Glomerular visceral epithelial cell (primary cell): ENCODE results near the gene HSPB1.
A peak's percentile ranks its signal among the peaks of the same experiment; 100 is the strongest.
"Not testable (repeated sequence)": the region's sequence is repeated elsewhere in the genome, so short reads cannot be mapped to it uniquely, and the experiment has no call there.

Experiments used
- DNase-seq: peaks from one replicate; pipeline ENCODE4 v3.0.0-alpha.2; 2016; ENCODE audit errors: extremely low spot score

The HSPB1 gene

GRCh38 chr7:76281706-76282343, 20.6 kb upstream of the HSPB1 start:
- DNase-seq, result no peak

- no peak for DNase-seq
These were observed 19.9 kb upstream of the HSPB1 start for GRCh38 chr7:76282344-76283253.

DNA sequence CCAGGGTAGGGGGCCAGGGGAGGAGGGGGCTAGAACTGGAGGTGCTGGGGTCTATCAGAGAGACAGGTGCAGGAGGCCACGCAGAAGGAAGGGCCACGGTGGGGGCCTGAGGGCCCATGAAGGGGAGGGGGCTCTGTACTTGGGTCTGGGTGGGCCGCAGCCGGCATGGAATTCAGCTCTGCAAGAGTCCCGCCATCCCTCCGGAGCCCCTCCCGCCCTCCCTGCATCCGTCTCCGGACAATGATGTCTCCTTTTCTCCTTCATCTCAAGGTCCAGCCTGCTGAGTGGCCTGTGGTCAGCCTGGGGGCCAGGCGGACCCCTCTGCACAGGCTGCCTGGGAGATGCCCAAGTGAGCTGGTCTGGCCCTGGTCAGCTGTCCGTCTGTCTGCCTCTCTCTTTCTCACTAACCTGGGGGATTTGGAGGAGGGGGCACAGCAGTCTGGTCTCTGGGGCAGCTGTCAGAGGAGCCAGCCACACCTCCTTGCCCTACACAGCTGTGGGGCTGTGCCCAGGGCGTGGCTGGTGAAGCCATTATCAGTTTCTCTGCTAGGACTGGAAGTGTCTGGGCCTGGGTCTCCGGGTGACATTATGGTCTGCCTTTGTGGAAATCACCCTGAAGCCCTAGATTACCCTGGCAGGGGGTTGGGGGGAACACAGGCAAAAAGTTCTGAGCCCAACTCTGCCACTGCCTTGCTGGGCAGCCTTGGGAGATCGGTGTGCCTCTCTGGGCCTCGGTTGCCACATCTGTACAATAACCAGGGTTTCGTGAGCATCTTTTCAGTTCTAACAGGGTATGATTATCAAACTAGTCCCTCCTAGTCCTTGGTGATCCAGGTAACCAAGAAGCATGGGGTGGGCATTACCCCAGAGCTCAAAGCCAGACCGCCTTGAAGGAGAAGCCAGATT, 19.0 kb upstream of the HSPB1 start:
- DNase-seq, result no peak

DNA sequence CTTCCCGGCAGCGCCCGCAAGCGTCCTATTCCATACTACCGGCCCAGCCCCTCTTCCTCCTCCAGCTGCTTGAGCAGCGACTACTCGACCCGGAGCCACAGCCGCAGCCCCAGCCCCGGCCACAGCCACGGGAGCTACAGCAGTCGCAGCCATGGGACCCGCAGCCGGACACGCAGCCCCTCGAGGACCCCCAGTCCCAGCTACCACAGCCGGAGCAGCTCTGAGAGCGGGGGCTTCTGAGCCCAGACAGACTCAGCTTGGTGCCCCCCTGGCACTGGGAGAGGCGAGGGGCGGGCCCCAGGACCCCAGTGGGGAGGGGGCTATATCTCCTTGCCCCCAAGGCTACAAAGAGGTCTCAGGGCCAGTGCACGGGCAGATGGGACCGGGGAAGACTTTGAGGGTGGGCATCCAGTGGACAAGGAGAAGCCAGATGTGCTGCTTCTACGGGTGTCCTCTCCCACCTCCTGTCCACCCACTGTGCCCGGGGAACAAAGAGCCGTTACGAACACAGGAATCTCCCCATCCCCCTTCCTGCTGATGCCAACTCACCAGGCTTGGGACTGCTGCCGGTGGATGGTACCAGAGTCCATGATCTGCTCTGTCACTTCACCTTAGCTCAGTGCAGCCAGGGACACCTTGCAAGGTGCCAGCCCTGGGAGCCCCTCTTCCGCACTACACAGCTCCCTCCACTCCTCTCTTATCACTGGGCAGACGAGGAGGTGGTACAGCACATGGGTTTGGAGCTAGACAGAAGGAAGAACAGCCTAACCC, 16.7 kb upstream of the HSPB1 start:
- no peak for DNase-seq

- DNase-seq, result no peak
These were observed 15.6 kb upstream of the HSPB1 start for GRCh38 chr7:76286842-76287403.

DNA sequence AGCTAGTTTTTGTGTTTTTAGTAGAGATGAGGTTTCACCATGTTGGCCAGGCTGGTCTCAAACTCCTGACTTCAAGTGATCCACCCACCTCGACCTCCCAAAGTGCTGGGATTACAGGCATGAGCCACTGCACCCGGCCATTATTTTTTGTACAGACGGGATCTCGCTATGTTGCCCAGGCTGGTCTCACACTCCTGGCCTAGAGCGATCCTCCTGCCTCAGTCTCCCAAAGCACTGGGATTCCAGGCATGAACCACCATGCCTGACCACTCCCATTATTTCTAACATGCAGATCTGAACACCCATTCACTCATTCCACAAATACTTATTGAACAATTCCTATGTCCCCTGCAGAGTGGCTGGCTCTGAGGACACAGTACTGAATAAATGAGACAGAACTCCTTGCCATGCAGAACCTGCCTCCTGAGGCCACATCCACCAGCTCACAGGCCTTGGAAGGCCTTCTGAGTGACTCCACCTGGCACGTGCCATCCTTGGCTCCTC, 11.6 kb upstream of the HSPB1 start:
- DNase-seq, result not testable (repeated sequence)

DNA sequence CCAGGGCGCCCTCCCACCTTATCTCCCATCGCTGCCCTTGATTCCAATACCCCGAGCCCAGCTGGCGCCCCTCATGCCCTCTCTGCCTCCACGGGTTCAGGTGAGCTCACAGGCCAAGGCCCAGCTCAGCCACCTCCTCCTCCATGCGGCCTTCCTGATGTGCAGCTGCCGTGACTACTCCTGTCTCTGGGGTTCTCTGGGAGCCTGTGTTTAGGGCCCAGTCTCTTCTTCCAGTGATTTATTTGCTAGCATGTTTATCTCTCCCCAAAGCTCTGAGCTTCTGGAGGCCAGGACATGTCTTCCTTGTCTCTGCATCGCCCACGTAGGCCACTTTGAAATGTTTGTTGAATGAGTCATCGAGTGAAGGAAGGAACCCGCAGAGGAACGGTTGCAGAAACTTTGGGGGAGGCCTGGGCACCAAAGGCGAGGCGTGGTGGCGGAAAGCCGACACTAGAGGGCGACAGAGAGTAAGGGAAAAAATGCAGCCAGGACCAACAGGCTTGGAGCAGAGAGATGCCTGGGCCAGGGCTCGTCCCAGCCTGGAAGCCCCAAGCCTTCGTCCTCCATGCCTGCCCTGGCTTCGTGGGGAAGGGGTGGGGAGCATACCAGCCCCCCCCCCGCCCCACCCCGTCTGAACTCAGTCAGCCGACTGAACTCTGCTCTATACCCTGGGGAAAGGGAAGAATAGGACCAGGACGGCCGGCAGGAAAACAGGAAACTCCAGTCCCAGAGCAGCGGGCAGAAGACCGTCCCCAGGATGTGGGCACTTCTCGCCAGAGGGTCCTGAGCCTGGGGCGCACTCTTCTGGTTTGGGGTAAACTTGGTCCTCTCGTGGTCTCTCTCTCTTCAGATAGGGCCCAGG, 10.9 kb upstream of the HSPB1 start:
- peak; percentile 98 for DNase-seq

DNA sequence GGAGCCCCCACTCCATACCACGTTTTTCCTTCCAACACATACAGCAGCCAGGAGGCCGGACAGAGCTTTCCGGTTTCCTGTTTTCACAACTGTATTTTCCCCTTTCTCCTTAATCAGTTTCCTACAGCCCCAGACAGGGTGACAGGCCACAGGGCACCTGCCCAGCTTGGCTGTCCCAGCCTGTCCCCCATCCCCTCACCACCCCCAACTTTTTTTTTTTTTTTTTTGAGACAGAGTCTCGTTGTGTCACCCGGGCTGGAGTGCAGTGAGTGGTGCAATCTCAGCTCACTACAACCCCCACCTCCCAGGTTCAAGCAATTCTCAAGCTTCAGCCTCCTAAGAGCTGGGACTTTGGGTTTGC, 10.3 kb upstream of the HSPB1 start:
- no peak for DNase-seq

GRCh38 chr7:76292911-76293310, 9.6 kb upstream of the HSPB1 start:
- DNase-seq, result not testable (repeated sequence)

DNA sequence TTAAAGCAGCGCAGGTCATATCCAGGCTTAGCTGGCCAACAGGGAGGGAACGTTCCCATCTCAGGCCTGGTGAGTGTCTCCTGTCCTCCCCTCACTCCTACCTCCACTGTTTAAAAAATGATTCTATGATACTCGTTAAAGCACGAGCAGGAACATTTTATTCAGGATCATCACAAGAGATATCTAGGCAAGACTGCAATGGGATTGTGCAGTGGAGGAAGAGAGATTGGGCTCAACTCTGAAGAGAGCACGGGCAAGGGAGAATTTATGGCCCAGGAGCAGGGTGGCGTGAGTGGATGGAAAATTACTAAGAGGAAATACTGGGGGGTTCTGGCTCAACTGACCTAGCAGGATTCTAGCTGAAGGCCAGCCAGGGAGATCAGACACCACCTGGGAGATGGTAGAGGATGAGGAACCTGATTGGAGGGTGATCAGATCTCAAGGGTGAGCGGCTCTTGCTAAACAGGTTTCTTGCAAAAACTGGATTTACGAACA, 9.0 kb upstream of the HSPB1 start:
- no peak for DNase-seq

DNA sequence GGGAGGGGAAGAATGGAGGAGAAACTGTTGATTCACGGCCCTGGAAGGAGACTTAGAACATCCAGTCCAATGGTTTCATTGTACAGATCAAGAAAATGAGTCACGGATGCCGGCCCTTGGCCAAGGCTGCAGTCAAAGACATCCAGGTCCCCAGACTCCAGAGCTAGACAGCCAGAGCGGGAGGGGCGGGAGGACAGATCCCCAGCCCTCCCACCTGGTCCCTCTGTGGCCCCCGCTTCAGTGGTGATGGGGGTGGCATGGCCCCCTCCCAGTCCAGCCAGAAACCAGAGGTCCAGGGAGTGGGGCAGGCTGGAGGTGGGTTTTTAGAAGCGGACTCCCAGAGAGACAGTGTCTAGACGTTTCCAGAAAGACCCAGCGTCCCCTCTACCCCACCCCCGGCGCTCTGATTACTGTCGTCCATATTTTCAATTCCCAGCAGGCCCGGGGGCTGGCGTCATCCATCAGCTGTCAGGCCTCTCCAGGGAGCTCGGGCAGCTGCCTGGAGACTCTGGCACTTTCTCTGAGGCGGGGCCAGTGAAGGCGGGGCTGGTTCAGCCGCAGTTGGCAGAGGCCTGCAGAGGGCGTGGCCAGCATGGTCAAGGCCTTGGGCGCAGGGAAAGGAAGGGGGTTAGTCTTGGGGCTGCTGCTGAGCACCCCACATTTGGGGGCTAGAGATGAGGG, 8.0 kb upstream of the HSPB1 start:
- peak; percentile 92 for DNase-seq

GRCh38 chr7:76296743-76297740, 5.4 kb upstream of the HSPB1 start:
- peak; percentile 21 for DNase-seq

DNA sequence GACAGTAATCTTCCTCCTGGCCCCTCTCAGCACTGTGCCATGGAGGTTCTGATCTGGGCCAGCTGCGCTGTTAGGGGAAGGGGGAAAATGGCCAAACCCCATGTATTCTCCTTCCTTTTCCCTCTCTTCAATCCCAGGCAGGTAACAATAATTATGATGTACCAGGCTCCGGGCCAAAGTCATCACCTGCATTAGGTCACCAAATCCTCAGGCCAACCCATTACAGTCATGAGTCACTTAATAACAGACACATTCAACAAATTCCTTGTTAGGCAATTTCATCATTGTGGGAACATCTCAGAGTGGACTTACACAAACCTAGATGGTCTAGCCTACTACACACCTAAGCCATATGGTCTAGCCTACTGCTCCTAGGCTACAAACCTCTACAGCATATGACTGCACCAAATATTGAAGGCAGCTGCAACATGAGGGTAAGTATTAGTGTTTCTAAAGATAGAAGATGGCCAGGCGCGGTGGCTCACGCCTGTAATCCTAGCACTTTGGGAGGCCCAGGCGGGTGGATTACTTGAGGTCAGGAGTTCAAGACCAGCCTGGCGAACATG, 2.2 kb upstream of the HSPB1 start:
- peak; percentile 69 for DNase-seq

- no peak for DNase-seq
These were observed 1.5 kb upstream of the HSPB1 start for GRCh38 chr7:76301000-76301399.

GRCh38 chr7:76303202-76304147, 1.0 kb downstream of the HSPB1 start:
- DNase-seq, result peak; percentile 95

DNA sequence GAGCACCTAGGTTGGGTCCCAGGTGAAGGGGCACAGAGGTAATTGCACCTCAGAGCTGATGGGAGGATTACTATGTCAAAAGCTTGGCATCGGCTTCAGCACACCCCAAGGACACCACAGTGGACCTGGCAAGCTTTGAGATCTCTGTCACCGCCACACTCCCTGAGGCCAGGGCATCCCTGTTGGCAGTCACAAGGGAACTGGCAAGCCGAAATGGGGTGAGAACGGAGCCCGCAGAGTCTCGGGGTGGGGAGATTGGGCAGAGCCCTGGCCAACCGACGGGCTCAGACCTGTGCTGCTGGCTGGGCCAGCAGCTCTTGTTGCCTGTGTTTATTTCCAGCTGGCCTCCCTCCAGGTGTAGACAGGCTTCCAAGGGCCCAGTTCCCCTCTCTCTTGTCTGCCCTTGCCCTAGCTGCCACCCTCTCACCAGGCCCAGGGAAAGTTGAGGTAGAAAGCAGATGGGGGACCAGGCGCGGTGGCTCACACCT, 2.5 kb downstream of the HSPB1 start:
- no peak for DNase-seq
